ENCODE measurements around the gene UCK2. TPM values are rescaled to one million over a fixed set of nuclear protein-coding genes. Genes with fewer than 3 reads are reported as not detected.

Gene UCK2
- total and polyA plus RNA-seq, 9 of the 15 experiments (the other 6 are each of a cell fraction or from before 2014, with no cell fraction given): 71.6 to 145 (median 95.8) TPM

DNA sequence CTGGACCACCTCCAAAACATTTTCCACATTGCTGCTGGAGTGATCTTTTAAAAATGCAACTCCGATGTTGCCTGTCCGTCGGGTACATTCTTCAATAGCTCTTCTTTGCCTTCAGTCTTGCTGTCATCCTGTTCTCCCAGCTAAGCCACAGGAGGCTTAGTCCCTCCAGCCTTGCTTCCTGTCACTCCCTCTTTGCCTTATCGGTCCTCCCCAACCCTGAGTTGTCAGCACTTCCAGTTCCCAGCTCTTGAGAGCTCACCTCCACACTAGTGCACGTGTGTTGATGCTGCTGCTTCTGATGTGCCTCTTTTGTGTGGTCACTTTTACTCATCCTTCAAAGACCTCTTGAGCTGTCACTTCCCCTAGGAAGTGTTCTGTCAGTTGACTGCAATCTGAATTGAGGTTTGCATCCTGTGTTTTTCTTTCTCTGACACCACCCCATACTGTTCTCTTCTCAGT, 15.3 kb downstream of the UCK2 start (continued):
- TF ChIP-seq CREB3L1 (IDR thresholded peaks at IDR 0.05; ENCODE audit: borderline replicate concordance, low read depth): no peak
- TF ChIP-seq STAG1 (CRISPR knock-in tag; IDR thresholded peaks at IDR 0.05; ENCODE audit: borderline replicate concordance): no peak
- TF ChIP-seq NFIX (CRISPR knock-in tag; IDR thresholded peaks at IDR 0.05; ENCODE audit: low read depth): no peak
- peak; percentile 81 for TF ChIP-seq ZNF316 (IDR thresholded peaks at IDR 0.05)
- no peak for TF ChIP-seq TAF1 (IDR thresholded peaks at IDR 0.05; ENCODE audit: control insufficient read depth, extremely low read depth, insufficient read depth, low read length, severe bottlenecking)
- TF ChIP-seq NEUROD1 (IDR thresholded peaks at IDR 0.05; ENCODE audit: borderline replicate concordance, low read depth, low read length, partially characterized antibody): peak; percentile 28
- TF ChIP-seq FOXP1 (CRISPR knock-in tag; IDR thresholded peaks at IDR 0.05): no peak
- TF ChIP-seq, protein P1, sequence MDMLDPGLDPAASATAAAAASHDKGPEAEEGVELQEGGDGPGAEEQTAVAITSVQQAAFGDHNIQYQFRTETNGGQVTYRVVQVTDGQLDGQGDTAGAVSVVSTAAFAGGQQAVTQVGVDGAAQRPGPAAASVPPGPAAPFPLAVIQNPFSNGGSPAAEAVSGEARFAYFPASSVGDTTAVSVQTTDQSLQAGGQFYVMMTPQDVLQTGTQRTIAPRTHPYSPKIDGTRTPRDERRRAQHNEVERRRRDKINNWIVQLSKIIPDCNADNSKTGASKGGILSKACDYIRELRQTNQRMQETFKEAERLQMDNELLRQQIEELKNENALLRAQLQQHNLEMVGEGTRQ (CRISPR knock-in tag; IDR thresholded peaks at IDR 0.05): no peak
- peak; percentile 64; the same call in 1 of the 2 replicates for TF ChIP-seq DMBX1 (CRISPR knock-in tag; IDR thresholded peaks at IDR 0.05; ENCODE audit: borderline replicate concordance)
- no peak for TF ChIP-seq HNRNPUL1 (IDR thresholded peaks at IDR 0.05; ENCODE audit: low read length)
- TF ChIP-seq, protein P2, sequence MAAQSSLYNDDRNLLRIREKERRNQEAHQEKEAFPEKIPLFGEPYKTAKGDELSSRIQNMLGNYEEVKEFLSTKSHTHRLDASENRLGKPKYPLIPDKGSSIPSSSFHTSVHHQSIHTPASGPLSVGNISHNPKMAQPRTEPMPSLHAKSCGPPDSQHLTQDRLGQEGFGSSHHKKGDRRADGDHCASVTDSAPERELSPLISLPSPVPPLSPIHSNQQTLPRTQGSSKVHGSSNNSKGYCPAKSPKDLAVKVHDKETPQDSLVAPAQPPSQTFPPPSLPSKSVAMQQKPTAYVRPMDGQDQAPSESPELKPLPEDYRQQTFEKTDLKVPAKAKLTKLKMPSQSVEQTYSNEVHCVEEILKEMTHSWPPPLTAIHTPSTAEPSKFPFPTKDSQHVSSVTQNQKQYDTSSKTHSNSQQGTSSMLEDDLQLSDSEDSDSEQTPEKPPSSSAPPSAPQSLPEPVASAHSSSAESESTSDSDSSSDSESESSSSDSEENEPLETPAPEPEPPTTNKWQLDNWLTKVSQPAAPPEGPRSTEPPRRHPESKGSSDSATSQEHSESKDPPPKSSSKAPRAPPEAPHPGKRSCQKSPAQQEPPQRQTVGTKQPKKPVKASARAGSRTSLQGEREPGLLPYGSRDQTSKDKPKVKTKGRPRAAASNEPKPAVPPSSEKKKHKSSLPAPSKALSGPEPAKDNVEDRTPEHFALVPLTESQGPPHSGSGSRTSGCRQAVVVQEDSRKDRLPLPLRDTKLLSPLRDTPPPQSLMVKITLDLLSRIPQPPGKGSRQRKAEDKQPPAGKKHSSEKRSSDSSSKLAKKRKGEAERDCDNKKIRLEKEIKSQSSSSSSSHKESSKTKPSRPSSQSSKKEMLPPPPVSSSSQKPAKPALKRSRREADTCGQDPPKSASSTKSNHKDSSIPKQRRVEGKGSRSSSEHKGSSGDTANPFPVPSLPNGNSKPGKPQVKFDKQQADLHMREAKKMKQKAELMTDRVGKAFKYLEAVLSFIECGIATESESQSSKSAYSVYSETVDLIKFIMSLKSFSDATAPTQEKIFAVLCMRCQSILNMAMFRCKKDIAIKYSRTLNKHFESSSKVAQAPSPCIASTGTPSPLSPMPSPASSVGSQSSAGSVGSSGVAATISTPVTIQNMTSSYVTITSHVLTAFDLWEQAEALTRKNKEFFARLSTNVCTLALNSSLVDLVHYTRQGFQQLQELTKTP (IDR thresholded peaks at IDR 0.05; ENCODE audit: low read depth in 1 of 2, partially characterized antibody in 2 of 2): peak in 1 of 2 experiments; percentile 50
- TF ChIP-seq CTBP1 (IDR thresholded peaks at IDR 0.05; ENCODE audit: borderline replicate concordance): peak; percentile 100
- no peak for TF ChIP-seq HLTF (IDR thresholded peaks at IDR 0.05)
- TF ChIP-seq SNRNP70 (optimal IDR thresholded peaks at IDR 0.05; ENCODE audit: low read depth, low read length): no peak
- no peak for TF ChIP-seq E2F4 (CRISPR knock-in tag; IDR thresholded peaks at IDR 0.05; ENCODE audit: low read depth)
- TF ChIP-seq PPARD (CRISPR knock-in tag; IDR thresholded peaks at IDR 0.05): no peak

Data from K562 (cell line).